NOMO-1 treated with DMSO at 0.1 percent for 48 hours (cell line): ENCODE measurements around the gene OR10A6.
A peak's percentile ranks its signal among the peaks of the same experiment; 100 is the strongest.

Source experiments
- DNase-seq: peaks from one replicate; lab custom pipeline; 2025; ENCODE audit not compliant: unreplicated experiment; lab: John Stamatoyannopoulos, UW

The OR10A6 gene, protein sequence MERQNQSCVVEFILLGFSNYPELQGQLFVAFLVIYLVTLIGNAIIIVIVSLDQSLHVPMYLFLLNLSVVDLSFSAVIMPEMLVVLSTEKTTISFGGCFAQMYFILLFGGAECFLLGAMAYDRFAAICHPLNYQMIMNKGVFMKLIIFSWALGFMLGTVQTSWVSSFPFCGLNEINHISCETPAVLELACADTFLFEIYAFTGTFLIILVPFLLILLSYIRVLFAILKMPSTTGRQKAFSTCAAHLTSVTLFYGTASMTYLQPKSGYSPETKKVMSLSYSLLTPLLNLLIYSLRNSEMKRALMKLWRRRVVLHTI

DNA sequence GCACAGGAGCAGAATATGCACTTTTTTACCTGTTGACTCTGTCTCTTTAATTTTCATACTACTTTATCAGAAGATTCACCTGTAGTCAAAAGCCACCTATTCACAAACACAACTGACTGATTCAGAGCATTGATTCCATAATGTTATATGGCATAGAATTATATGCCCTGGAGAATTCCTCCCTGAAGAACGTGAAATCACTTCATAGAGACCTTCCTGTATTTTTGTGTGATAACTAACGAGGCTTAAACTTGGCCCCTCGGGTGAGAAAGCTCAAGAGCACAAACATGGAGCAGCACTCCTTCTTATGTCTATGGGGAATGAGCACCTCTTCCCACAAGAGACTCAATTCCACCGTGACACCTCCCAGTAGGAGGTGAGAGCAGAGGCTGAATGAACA is at the start of gene OR10A6:
Gene OR10A6, minus strand, starts transcription at position 101 of the 400 bp plus-strand sequence. CDS start 2,606 bp downstream, outside the sequence.
- no peak for DNase-seq

DNA sequence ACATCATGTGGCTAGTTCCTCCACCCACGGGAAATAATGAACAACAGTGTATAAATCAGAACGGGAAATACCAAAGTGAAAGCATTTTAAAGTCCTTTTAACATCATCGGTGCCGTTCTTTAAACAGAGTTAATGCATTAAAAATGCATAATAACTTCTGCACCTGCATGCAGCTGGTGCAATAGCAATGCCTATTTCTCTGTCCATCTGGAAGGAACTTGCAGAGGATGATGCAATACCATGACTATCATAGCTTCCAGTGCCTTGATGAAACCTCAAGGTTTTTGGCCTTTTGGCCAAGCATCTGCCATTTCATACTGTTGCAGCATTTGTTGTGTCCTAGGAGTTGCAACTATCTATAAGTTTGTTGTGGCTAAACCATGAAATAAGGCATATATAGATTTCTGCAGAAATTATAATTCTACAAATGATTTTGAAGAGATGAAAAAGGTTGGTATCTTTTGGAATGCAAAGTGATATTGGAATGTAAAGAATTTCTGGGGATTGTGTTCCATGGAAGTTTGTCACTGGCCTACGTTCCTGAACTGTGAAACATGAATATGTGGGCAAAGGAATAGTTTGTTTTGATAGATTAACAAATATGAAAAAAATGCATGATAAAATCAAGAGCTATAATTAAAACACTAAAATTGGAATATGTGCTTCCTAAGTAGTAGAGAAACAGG is 46.3 kb upstream of the OR10A6 start:
- DNase-seq = peak; percentile 0

DNA sequence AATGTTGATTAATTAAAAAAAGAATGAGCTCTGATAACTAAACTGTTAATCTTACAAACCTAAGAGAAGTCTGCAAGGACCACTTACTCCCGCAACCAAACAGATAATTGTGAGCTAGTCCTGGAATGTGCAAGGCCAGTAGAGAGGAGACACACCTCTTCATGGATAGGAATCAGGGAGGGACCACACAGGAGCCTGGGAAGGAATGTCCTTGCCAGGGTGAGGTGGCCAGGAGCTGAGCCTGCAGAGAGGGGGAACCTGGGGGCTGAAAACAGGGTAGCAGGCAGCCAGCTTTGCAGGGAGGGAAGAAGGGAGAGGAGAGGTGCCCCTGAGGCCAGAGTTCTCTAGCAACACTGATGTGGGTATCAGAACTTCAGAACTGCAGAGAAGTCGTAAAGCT is 43.6 kb upstream of the OR10A6 start:
- DNase-seq = no peak

DNA sequence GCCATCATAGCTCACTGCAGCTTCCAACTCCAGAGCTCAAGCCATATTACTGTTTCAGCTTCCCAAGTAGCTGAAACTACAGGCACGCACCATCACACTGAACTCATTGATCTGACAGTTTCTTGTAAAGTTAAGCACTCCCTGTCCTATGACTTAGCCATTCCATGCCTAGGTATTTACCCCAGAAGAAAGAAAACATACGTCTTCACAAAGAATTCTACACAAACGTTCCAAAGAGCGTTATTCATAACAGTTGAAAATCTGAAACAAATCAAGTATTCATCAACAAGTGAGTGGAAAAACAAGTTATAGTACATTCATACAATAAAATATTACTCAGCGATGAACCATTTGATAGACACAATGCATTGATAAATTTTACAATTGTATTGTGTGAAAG is 41.9 kb upstream of the OR10A6 start:
- no peak for DNase-seq

DNA sequence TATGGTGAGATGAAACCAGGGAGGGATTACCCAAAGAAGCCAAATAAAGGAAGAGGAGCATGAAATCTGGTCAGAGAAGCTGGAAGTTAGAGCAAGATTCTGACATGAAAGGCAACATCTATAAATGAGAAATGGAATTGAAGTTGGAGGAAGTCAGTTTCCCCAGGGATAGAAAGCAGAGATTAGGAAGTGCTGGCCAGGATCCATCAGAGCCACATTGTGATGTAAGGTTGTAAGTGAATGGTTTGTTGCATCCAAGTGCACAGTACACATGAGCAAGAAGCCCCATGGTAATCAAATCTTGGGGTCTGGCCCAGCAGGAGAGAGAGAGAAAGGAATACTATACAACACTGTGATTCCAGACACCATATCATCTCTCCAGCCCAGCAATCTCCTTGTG is 40.8 kb upstream of the OR10A6 start:
- DNase-seq = no peak

DNA sequence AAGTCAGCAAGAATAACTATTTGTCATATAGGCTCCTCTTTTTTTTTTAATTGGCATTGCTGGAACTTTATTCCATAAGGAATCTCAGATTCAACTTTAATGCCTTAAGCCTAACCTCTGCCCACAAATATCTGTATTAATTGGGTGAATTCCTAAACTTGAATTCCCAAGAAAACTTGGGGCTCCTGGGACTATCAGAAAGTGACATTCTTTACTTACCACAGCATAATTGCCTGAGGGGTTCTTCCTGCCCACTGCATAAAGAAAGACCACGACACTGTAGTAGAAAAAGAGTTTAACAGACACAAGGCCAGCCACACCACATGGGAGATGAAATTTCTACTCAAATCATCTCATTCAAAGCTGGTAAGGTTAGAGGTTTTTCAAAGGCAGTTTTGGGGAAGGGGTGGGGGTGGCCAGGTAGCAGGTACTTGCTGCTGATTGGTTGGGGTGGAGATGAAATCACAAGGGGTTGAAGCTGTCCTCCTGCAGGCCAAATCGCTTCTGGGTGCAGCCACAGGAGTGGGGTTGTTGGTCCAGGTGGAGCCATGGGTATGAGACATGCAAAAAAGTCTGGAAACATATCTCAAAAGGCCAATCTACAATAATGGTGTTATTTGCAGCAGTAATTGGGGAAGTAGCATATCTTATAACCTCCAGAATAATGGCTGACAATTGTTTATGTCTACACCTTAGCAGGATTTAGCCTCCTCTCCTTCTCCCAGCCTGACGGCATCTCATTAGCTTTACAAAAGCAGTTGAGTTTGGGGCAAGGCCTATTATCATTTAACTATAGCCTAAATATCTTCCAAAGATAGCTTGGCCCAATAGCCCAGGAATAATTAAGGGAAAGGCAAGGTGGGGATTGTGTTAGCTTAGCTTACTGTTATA is 38.9 kb upstream of the OR10A6 start:
- no peak for DNase-seq

DNA sequence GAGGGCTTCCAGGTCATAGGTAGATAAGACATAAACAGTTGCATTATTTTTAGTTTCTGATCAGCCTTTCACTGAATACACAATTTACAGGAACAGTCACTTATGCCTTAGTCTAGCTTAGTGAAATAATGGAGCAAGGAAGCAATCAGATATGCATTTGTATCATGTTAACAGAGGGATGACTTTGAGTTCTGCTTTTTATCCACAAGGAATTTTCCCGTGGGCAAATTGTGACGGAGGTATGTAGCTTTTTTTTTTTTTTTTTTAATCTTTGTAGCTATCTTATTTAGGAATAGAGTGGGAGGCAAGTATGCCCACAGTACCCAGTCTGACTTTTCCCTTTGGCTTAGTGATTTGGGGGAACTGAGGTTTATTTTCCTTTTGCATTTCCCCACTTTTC is 37.6 kb upstream of the OR10A6 start:
- no peak for DNase-seq

DNA sequence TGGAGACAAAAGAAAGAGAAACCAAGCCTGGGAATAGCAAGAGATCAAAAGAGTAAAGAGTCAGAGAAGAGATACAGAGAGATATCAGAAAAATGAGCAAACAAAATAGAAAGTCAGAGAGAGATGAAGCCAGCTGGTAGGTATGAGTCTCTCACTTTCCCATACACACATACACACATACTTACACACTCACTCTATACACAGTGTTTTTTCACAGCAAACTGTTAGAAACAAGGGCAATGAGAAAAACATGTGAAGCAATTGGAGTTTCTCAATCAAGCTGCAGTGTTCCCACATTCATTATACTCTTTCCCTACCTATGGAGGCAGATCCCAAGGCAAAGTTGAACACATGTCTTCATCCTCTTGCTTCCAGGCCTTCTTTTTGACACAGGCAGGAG is 36.8 kb upstream of the OR10A6 start:
- no peak for DNase-seq

DNA sequence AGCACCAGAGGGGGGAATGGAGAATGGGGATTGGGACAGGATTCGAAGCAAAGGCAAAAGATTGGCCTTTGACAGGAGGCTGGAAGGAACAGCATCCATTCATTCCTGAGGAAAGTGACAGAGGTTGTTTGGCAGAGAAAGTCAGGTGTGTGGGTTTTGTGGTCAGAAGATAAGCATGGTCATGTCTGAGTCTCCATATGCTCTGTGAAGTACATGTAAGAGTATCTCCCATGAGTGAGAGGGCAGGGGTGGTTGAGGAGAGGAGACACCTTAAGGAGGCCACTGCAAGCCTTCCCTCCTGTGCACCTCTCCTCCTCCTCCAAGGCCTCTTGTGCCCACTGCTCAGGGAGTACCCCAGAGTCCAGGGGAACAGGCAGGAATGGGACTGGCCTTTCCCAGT is 36.0 kb upstream of the OR10A6 start:
- DNase-seq = no peak

DNA sequence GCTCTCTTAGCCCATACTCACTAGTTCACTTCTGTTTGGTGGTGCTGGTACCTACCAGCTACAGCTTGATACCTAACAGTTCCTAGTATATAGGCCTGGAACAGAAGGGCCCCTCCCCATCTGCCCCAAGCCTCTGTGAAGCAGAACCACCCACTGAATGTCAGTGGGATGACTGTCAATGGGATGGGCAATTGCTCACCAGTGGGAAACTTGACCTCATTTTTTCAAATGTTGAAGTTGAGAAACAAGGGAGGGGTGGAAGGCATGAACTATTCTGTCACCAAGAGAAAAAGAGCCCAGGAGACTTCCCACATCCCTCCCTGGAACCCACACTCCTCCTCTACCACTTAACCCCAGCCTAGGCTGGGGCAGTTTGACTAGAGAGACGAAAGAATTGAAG is 34.3 kb upstream of the OR10A6 start, which contains the start of gene NLRP10:
Gene NLRP10, minus strand, starts transcription at position 62 of the 400 bp plus-strand sequence. CDS start 1,952 bp downstream, outside the sequence.
- DNase-seq = no peak

DNA sequence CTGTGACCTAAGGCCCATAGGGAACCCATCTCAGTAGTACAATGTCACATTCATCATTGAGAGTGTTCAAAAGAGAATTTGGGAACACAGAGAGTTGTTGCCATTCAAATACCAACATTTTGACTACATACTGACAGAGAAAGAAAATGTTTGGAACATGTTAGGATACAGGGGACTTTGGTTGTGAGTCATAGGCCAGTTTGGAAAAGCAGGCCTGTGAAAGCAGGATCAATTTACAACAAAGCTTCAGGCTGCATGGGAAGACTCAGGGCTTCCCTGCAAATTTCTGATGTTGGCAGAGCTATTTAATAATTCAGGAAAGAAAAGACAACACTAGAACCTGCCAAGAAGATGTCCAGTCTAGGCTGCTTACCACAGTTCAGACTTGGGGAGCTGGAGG is 33.8 kb upstream of the OR10A6 start:
- DNase-seq = no peak

DNA sequence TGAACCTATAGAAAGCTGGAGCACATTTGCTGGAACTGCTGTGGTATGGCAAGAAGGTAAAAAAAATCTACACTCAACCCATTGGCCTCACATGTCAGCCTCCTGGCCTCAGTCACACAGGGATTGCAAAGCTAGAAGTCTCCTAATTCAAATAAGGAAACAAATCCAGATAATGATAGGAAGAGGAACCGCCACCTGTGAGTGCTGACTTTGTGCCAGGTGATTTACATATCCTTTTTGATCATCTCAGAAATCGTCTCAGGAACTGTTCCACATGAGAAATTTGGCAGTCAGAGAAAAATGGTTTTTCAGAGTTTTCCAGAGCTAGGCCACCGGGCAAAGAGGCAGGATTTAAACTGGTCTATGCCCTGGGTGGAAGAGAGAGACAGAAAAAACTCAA is 33.2 kb upstream of the OR10A6 start:
- DNase-seq = no peak

DNA sequence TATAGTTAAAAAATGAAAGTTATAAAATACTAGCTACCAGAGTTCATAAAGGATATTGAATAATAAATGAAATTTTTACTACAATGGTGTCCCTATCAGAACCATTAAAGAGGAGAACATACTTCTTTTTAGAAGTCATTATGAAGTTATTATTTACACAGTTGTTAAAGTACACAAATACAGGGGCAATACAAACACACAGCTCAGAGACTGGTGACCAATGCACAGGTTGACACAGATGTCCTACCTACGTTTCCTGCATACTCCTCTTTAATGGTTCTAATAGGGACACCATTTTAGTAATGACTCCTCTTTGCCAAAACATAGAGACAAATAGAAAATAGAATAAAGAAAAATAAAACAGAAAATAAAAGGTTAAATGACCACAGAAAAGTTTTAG is 24.1 kb upstream of the OR10A6 start:
- no peak for DNase-seq

DNA sequence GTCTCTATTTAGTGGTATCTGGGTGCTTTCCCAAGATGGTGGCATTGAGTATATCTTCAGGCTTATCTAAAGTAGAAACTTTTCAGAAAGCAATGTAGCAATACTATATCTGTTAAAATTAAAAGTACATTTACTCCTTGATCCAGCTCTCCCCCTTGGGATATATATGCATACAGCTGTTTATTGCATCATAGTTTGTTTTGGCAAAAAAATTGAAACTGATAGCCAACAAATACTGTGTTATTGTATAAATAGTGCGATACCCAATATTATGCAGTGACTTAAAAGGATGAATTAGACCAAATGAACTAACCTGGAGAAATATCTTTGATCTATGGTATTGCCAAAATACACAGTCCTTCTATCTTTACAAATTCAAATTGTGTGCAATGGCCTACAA is 18.9 kb upstream of the OR10A6 start:
- DNase-seq = no peak

DNA sequence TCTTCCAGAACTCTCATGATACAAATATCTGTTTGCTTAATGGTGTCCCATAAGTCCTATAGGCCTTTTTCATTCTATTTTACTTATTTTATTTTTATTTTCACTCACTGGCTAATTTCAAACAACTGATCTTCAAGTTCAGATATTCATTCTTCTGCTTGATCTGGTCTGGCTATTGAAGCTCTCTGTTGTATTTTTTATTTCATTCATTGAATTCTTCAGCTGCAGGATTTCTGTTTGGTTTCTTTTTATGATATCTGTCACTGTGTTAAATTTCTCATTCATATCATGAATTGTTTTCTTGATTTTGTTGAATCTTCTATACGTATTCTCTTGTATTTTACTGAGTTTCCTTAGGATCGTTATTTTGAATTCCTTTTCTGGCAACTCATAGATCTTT is 13.1 kb upstream of the OR10A6 start:
- no peak for DNase-seq

DNA sequence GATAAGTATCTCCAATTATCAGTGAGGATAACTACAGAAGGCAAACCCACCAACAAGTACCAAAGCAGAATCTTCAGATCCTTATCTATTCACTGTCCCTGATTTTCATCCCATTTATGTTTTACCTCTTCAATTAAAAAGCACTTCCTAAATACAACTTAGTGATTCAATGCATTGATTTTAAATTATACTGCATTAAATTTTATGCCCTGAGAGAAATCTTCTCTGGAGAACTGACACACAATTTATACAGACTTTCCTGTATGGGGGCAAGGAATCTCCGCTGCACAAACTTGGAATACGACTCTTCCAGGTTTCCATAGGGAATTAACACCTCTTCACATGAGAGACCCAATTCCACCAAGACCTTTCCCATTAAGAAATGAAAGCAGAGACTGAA is 10.5 kb upstream of the OR10A6 start, which contains the start of gene OR10A3:
Gene OR10A3, minus strand, starts transcription at position 101 of the 400 bp plus-strand sequence. CDS start 2,188 bp downstream, outside the sequence.
- no peak for DNase-seq

DNA sequence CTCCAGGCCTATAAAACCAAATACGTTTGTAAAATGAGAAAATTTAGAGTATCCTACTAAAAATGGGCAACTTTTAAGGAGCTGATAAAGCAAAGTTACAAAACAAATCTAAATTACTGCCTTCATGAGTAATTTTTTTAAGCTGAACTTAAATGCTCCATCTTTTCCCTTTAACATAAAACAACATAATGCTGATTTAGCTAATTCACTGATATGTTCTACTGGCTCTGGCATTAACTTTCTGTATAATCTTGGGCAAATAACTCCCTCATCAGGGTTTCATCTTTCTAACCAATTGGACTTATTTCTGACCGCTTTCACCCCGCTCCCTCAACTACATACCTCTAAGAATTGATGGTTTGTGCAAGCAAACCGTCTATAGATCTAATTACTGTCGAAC is 10.1 kb upstream of the OR10A6 start:
- no peak for DNase-seq

DNA sequence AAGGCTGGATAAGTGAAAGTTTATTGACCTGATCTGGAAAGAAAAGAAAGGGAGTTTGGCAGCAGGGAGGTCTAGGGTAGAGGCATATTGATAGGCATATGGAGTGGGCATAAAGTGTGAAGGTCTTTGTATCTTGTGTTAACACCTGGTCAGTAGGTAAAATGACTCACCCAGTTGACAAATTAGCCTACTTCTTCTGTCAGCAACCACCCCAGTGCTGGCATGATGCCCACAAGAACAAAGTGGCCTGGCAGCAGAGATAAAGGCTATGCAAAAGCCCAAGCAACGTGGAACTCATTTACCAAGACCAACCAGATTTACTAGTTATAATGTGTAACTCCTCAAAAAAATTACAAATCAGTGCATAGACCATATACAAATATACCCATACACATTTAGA is 5.5 kb upstream of the OR10A6 start:
- no peak for DNase-seq

DNA sequence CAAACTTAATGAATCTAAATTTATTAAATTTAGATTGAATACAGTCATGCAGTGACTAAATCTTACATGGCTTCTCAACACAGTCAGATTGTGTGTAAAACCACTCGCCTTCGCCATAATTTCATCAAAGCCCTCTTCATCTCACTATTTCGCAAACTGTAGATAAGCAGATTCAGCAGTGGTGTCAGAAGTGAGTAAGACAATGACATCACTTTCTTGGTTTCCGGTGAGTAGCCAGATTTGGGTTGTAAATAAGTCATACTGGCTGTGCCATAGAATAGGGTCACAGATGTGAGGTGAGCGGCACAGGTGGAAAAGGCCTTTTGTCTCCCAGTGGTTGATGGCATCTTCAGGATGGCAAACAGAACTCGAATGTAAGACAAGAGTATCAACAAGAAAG is 3.4 kb downstream of the OR10A6 start:
- peak; percentile 0 for DNase-seq

DNA sequence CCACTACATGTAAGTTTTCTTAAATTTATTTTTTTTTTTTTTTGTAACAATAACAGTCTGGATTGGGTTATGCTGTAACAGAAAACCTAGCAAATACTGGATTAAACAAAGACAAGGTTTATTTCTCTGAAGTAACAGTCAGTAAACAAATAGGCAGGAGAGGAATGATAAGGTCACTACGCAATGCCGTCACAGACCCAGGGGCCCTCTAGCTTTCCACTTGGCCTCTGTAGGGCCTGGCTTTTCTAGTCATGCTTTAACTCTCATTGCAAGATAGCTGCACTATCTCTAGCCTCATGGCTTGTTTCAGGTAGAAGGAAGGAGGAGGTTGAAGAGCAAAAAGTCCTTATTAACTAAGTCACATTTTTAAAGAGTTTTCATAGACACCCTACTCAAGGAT is 6.5 kb downstream of the OR10A6 start:
- no peak for DNase-seq

DNA sequence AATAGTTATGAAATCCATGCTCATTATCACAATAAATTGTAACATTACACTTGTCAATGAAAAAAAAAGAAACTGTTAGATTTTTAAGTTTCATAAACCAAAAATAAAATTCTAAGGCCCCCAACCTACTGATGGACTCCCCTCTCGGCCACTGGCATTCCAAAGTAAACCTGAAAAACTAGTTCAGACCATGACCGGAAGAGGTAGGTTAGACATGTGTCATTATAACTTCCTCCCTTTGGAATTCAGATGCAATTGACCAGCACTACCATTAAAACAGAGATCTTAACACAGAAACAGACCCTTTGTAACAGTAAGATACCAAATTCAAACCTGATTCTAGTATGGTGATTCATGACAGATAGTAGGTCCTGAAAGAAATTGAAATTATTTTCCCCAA is 12.9 kb downstream of the OR10A6 start:
- no peak for DNase-seq

DNA sequence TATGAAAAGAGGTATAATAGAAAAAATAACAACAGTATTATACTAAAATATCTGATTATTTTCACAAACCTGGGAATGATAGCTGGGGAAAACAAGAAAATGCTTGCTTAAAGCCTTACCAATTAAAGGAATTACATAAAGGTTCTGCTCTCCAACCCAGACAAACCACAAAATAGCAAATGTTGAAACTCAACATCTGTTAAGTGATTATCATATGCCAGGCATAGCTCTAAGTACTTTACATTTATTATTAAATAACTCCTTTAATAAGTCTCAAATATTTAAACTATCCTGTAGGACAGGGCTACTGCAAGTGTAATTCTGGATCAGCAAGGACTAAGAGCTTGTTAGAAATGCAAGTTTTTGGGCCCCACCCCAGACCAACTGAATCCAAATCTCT is 20.1 kb downstream of the OR10A6 start:
- no peak for DNase-seq
